Measurements from ENCODE around the gene GRIN3B.

- TF ChIP-seq MEF2A (IDR thresholded peaks at IDR 0.05; ENCODE audit: borderline replicate concordance, low read depth) (no peak), CTCF (IDR thresholded peaks at IDR 0.05) (no peak), ZBTB33 (IDR thresholded peaks at IDR 0.05; ENCODE audit: borderline replicate concordance, low read depth) (no peak), MAX (IDR thresholded peaks at IDR 0.05; ENCODE audit: low read depth) (no peak), GABPA (IDR thresholded peaks at IDR 0.05; ENCODE audit: low read depth) (no peak), POLR2AphosphoS5 (IDR thresholded peaks at IDR 0.05; ENCODE audit: low read depth, low read length) (no peak), RFX5 (IDR thresholded peaks at IDR 0.05; ENCODE audit: low read length) (no peak)
These were observed 5.7 kb upstream of the GRIN3B start for GRCh38 chr19:994516-994915.
